Breast epithelium (tissue), 3 donors: ENCODE results near the gene CLCNKA.

Source experiments
- POLR2AphosphoS5 ChIP-seq, 3 donors: sonication (generic); formaldehyde crosslinking; IDR thresholded peaks; one replicate each; pipeline ENCODE4 v1.6.1; 2017; ENCODE audit warnings: antibody characterized with exemption in 3 of 3
- TF ChIP-seq, protein P1 (sequence below), 3 donors: fragments of 450-650 bp; IDR thresholded peaks; one replicate each; pipeline ENCODE4 v1.5.1; 2016 to 2017; ENCODE audit warnings: antibody characterized with exemption in 3 of 3, mild to moderate bottlenecking in 3 of 3, moderate library complexity in 3 of 3

DNA sequence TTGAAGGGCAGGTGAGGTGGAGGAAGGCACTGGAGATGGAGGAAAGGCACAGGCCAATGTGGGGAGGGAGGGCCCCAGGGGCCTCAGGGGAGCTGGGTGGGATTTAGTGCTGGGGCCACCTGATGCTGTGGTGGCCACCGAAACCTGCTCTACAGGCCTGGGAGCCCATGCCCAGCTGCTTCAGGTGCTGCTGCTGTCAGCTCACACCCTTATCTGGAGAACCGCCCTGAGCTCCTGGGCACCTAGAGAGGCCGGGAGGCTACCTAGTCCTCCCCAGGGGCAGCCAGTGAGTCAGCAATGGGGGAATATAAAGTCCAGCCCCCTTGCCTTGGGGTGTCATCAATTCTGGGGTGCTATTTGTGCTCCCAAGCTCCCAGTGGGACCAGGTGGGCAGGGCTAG lies 39.4 kb downstream of the CLCNKA start:
- TF ChIP-seq, protein P1, sequence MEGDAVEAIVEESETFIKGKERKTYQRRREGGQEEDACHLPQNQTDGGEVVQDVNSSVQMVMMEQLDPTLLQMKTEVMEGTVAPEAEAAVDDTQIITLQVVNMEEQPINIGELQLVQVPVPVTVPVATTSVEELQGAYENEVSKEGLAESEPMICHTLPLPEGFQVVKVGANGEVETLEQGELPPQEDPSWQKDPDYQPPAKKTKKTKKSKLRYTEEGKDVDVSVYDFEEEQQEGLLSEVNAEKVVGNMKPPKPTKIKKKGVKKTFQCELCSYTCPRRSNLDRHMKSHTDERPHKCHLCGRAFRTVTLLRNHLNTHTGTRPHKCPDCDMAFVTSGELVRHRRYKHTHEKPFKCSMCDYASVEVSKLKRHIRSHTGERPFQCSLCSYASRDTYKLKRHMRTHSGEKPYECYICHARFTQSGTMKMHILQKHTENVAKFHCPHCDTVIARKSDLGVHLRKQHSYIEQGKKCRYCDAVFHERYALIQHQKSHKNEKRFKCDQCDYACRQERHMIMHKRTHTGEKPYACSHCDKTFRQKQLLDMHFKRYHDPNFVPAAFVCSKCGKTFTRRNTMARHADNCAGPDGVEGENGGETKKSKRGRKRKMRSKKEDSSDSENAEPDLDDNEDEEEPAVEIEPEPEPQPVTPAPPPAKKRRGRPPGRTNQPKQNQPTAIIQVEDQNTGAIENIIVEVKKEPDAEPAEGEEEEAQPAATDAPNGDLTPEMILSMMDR (IDR thresholded peaks at IDR 0.05) = no peak
- TF ChIP-seq POLR2AphosphoS5 (IDR thresholded peaks at IDR 0.05) = no peak
